GM19099 (cell line): ENCODE results near the gene C1QTNF6.
A peak's percentile ranks its signal among the peaks of the same experiment; 100 is the strongest.

Experiments used
- POLR2A ChIP-seq: IDR thresholded peaks from 3 replicates; pipeline ENCODE4 v1.6.1; 2011; ENCODE audit warnings: low read depth; ENCODE audit not compliant: insufficient read length; ENCODE audit errors: extremely low read depth

The C1QTNF6 gene

DNA sequence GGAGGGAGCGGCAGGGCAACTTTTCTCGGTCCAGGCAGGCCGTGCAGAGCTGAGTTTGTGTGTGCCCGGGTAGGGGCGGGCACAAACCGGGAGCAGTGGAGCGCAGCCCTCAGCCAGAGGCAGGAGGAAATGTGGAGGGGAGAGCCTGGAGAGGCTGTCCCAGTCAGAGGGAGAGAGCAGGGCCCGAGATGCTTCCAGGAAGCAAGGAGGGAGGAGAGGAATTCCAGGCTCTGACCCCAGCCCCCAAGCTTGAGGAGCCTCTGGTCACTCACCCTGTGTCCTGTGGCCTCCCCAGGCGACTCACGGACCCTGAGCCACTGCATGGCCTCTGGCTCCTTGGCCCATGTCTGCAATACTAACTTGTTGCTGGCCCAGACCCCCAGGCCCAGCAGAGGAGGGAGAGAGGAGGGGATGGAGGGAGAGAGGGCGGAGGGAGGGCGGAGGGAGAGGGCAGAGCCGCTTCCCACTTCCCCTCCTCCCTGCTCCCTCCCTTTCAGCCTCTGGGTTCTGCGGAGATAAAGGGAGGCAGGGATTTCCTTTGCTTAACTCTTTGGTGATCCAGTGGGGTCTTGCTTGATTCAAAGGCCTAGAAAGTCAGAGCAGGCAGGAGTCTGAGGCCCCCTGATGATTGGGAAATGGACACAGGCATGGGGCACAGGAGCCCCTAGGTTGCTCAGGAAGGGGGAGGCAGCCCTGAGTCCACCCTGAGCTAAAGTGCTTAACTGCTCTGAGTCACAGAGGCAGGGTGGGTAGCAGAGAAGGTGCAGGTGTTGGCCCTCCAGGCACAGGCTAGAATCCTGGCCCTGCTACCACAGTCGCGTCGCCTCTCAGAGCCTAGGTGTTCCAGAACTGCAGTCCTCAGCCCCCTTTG, at the start of gene C1QTNF6:
Gene C1QTNF6 (minus strand): TSS at position 357 of the 871 bp plus-strand sequence. CDS start 34 bp downstream, at position 323.
- no peak for TF ChIP-seq POLR2A

DNA sequence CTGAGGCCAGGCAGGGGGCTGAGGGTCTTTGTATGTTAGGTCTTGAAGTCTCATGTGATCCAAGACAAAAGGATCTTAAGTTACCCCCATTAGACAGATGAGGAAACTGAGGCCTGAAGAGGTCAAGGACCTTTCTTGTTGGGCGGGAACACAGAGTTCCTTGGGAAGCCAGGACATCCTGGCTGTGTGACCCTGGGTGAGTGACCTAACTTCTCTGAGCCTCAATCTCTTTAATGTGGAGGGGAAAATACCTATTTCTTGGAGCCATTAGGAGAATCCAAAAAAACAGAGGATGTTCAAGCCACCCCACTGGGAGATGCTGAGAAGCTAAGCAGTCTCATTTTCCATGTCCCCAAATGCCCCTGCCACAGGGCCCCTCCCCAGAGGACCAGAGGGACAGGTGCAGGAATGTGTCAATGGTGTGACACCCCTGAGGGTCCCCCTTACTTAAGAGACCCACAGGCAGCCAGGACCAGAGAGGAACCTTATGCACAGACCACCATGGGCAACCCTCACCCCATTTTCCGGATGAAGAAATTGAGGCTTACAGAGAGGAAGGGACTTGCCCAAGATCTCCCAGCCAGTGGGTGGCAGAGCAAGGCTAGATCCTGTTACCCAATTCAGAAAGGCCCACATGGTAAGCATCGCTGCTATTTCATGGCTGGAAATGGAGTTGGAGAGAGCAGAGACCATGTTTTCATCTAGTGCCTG, 48.0 kb upstream of the C1QTNF6 start:
- TF ChIP-seq POLR2A: no peak

DNA sequence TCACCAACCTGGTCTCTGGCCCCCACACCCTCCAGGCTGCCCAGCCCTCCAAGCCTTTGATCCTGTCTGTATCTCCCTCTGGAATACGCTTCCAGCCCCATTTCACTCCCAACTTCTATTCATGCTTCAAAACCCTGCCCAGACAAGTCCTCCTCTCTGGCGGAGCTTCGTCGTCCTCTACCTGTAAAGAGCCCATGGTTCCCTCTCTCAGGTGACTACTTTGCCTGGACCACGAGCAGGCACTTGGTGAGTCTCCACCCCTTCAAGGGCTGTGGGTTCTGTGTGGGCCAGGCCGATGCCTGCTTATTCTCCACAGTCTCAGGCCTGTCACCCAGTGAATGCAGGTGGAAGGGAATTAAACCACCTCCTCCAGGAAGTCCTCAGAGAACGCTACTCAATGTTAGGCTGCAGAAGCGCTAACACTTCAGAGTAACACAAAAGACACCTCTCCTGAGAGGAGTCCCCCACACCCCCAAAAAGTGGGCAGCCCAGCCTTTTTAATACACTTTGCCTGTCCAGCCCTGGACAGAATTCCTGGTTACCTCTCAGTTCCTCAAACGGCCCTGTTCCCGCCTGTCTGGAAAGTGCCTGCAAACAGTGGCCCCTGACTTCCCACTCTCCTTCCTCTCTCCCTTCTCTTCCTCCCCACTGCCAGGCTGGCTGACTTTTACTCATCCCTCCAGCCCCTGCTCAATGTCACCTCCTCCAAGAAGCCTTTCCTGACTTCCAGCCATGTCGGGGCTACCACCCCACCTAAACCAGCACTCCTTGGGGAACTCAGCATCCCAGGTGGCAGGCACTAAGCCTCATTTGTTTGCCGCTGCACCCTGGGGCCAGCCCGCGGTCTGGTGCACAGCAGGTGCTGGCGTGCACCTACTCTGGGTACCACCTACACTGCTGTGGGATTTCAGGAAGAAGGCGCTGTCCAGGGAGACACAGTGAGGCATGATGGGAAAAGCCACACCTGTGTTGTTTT, 47.0 kb upstream of the C1QTNF6 start:
- TF ChIP-seq POLR2A: no peak

DNA sequence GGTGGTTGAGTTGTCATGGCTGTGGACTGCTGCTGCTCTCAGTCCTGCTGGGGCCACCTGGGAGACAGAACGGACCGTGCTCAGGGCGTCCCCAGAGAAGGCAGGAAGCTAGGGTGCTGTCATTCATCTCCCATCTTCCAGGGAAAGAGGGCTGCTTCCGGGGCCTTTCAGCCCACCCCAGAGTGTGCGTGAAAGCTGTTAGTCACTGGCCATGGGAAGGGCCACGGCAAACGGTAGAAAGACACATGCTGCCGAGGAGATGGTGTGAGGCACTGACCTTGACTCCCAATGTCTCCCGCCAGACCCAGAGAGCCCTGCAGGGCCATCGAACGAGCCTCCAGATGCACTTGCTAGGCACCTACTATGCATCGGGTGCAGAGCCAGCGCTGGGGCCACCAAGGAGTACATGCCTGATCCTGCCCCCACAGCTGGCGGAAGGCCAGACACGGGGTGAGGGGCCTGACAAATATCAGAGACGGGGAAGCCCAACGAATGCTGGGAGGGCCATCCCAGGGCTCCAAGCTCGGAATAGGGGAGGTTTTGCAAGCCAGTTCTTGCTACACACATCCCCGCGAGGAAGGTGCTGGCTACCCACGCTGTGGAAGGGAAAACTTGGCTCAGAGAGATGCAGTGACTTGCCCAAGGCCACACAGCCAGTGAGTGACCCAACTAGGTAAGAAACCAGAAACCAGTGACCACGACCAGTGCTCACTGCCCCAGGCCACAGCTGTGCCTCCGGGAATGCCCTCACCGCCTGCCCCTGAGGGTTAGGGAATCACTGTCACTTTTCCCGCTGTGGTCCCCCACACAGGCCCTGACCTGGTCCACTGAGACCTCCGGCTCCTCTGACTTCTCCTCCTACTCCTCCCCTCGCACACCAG, 45.9 kb upstream of the C1QTNF6 start:
- peak; percentile 29 for TF ChIP-seq POLR2A

DNA sequence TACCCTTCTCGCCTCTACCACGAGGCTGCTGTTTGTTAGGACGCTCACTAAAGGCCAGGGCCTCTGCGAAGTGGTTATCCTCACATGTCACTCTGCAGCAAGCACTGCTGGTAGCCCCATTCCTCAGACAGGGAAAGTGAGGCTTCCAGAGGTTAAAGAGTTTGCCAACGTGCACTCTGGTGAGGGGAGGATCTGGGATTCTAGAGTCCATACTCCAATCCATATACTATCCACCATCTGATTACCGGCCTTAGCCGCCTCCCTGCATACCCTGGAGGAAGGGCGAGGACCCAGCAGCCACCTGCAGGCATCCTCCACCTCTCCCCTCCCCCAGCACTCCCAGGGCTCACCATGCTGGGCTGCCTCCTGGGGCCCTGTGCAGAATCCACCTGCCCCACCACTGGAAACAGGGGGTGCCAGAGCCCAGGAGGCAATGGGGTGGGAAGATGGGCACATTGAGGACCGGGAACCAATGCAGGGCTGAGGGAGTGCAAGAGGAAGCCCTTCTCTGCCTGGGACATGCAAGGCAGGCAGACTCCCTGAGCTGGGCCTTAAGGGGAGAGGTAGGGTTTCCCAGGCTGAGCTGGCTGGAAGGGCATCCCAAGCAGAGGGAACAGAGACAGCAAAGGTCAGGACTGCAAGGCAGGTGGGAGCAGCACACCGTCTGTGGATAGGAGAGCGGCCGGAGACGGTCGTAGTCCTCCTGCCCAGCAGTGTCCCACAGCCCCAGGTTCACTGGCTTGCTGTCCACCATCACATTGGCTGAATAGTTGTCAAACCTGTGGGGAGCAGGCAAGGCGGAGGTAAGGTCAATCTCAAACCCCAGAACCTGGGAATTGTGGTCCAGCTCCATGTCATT, 44.3 kb upstream of the C1QTNF6 start:
- no peak for TF ChIP-seq POLR2A

DNA sequence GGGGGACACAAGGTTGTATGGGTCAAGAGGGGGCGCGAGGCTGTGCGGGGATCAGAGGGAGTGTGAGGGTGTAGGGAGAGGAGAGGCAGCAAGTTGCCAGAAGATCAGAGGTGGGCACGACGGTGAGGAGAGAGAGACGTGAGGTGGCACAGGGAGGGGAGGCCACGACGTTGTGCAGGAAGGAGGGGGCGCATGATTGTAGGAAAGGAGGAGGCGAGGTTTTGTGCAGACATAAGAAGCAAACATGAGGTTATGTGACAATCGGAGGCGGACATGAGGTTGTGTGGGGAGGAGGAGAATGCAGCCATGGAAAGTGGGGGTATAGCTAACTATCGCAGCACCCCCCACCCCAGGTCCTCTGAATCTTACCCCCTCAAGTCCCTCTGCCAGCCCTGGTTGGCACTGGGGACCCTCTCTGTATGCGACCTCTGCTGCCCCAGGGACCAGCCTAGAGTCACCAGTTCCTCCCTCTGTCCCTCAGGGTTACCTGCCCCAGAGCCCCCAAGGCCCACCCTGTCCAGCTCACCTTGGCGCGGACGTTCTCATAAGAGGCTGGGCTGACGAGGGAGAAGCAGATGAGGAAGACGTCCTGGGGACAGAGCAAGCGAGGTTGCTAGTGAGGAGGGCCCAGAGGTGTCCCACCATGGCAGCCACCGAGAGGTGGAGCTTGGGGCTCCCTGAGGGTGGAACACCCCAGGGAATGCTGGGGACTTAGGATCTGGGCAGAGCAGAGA, 43.5 kb upstream of the C1QTNF6 start:
- no peak for TF ChIP-seq POLR2A

DNA sequence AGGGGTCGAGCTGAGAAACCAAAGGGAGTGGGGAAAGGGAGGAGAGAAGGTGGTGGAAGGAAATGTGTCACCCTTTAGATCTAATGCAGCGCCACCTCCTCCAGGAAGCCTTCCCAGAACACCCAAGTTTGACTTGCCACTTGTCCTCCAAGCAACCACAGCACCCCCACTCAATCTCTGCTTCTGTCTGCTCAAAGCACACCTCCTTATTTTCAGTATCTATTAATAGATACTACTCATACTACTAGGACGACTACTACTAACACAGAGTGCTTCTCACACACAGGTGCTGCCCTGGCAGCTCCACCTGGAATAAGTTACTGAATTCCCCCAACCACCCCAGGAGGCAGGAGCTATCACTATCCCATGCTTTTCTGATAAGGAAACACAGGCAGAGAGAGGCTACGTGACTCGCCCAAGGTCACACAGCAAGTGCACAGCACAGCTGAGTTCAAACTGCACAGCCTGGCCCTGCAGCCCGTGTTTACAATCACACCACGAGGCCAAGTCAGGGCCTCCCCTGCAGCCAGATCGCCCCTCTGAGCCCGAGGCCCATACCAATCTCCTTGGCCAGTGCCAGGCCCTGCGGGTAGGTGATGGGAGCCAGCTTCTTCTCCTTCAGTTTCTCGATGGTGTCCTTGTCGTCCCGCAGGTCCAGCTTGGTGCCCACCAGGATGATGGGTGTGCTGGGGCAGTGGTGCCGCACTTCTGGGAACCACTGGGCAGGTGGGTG, 42.8 kb upstream of the C1QTNF6 start:
- peak; percentile 15 for TF ChIP-seq POLR2A

DNA sequence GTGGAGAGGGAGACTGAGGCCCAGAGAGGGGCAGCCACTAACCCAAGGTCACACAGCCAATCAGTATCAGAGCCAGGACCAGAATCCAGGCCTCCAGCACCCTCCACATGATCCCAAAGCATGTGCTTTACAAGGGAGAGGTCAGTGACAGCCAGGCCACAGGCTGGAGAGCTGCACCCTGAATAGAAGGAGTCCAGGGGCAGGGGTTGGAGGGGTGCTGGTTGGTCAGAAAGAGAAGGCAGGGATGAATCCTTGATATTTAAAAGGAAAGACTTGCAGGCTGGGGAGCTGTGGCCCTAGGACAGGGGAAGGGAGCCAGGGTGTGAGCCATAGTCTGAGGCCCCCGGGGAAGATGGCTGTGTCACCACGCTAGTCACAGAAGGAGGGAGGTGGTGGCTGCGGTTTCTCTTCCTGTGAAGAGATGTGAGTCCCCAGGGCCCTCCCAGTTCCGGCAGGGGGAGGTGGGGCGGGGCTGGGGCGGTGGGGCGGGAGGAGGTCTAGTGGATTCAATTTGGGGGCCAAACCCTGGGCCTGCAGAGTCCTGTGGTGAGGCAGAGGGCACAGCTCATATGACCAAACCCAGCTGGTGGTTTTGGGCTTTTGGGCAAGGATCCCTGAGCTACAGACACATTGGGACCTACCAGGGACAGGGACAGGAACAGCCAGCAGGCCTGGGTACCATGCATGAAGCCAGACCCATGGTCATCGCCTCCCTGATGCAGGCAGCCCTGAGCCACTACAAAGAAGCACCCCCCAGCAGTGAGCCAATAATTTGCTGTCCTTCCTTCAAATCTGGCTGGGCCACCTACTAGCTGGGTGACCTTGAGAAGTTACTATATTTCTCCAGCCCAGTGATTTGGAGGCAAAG, 42.0 kb upstream of the C1QTNF6 start:
- TF ChIP-seq POLR2A: no peak

DNA sequence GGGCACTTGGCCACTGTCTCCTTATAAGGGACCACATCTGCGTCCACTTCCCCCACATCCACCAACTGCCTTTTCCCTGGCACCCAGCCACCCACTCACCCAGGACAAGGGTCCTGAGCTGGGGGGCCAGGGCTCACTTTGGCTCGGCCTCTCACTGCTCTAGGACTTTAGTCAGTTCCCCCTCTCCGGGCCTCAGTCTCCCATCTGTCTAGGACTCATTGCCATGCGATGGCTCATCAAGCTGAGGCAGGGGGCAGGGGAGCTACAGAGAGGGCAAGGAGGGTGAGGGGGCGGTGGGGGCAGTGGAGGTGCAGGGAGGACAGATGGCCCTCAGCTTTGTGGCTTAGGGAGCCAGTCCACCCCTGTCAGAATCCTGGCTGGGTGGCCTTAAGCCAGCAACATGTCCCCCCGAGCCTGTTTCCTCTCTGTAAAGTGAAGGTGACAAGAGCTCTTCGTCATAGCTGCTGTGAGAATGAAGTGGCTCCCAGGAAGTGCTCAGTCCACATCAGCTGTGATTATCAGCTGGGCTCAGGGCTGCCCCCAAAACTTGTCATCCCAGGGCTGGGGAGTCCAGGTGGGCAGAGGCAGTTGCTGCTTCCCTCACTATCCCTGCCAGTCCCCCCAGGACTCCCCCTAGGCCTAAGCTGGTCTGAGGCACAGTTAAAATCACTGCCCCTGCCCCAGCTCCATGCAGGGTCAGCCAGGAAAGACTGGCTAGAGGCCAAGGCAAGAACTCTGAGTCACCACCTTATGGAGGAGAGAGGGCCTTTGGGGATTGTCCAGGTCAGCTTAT, 41.2 kb upstream of the C1QTNF6 start:
- TF ChIP-seq POLR2A: no peak
